ENCODE data around the gene NUB1.
"Not testable (repeated sequence)": the region's sequence is repeated elsewhere in the genome, so short reads cannot be mapped to it uniquely, and the experiment has no call there.

NUB1 gene

GRCh38 chr7:151299530-151299929, 42.1 kb upstream of the NUB1 start:
- no peak overlapping the region for H3K9ac ChIP-seq
- no peaks in the 10 kb centered on the region for H3K36me3 ChIP-seq (ENCODE audit: control insufficient read depth, insufficient read depth, low read length)
- H3K27me3 ChIP-seq (ENCODE audit: control insufficient read depth, insufficient read depth, low read length), result peaks cover 3% of the 10 kb centered on the region
- H3K27ac ChIP-seq, result no peak overlapping the region
- no peak overlapping the region for H3K4me2 ChIP-seq (ENCODE audit: low read length)
- H3K4me1 ChIP-seq, result peaks cover 3% of the 10 kb centered on the region
- H2AFZ ChIP-seq, result no peak overlapping the region
- H3K4me3 ChIP-seq (ENCODE audit: low read depth, low read length), result no peak overlapping the region
- TF ChIP-seq CTCF (IDR thresholded peaks at IDR 0.05), result no peak
- no peaks in the 10 kb centered on the region for H3K79me2 ChIP-seq
- H3K9me3 ChIP-seq (ENCODE audit: control insufficient read depth, low read length), result no peaks in the 10 kb centered on the region

GRCh38 chr7:151299940-151300645, 41.5 kb upstream of the NUB1 start:
- no peaks in the 10 kb centered on the region for H3K79me2 ChIP-seq
- H3K27me3 ChIP-seq (ENCODE audit: control insufficient read depth, insufficient read depth, low read length), result peaks cover 3% of the 10 kb centered on the region
- no peak overlapping the region for H3K27ac ChIP-seq
- no peak overlapping the region for H2AFZ ChIP-seq
- H3K4me3 ChIP-seq (ENCODE audit: low read depth, low read length), result no peak overlapping the region
- H3K4me1 ChIP-seq, result peaks cover 3% of the 10 kb centered on the region
- no peaks in the 10 kb centered on the region for H3K36me3 ChIP-seq (ENCODE audit: control insufficient read depth, insufficient read depth, low read length)
- H3K4me2 ChIP-seq (ENCODE audit: low read length), result no peak overlapping the region
- no peak overlapping the region for H3K9ac ChIP-seq
- no peak for TF ChIP-seq CTCF (IDR thresholded peaks at IDR 0.05)
- H3K9me3 ChIP-seq (ENCODE audit: control insufficient read depth, low read length), result no peaks in the 10 kb centered on the region

GRCh38 chr7:151301471-151302462, 39.8 kb upstream of the NUB1 start:
- no peak for TF ChIP-seq CTCF (IDR thresholded peaks at IDR 0.05)
- Histone ChIP-seq H3K36me3 (ENCODE audit: control insufficient read depth, insufficient read depth, low read length) (no peaks in the 10 kb centered on the region), H3K9ac (no peak overlapping the region), H3K4me1 (peaks cover 3% of the 10 kb centered on the region), H3K27ac (no peak overlapping the region), H3K27me3 (ENCODE audit: control insufficient read depth, insufficient read depth, low read length) (peaks cover 3% of the 10 kb centered on the region), H3K4me3 (ENCODE audit: low read depth, low read length) (no peak overlapping the region), H2AFZ (no peak overlapping the region), H3K9me3 (ENCODE audit: control insufficient read depth, low read length) (no peaks in the 10 kb centered on the region), H3K79me2 (no peaks in the 10 kb centered on the region), H3K4me2 (ENCODE audit: low read length) (no peak overlapping the region)

GRCh38 chr7:151304251-151304650, 37.4 kb upstream of the NUB1 start:
- not testable (repeated sequence) for H3K9ac ChIP-seq; H2AFZ ChIP-seq; H3K27ac ChIP-seq; H3K27me3 ChIP-seq (ENCODE audit: control insufficient read depth, insufficient read depth, low read length); H3K4me1 ChIP-seq; H3K36me3 ChIP-seq (ENCODE audit: control insufficient read depth, insufficient read depth, low read length); H3K79me2 ChIP-seq; H3K4me3 ChIP-seq (ENCODE audit: low read depth, low read length); H3K4me2 ChIP-seq (ENCODE audit: low read length); H3K9me3 ChIP-seq (ENCODE audit: control insufficient read depth, low read length)

GRCh38 chr7:151304856-151305255, 36.8 kb upstream of the NUB1 start:
- Histone ChIP-seq H3K27ac (no peak overlapping the region), H2AFZ (no peak overlapping the region), H3K4me3 (ENCODE audit: low read depth, low read length) (no peak overlapping the region), H3K4me1 (peaks cover 3% of the 10 kb centered on the region), H3K4me2 (ENCODE audit: low read length) (no peak overlapping the region), H3K9me3 (ENCODE audit: control insufficient read depth, low read length) (no peaks in the 10 kb centered on the region), H3K79me2 (no peaks in the 10 kb centered on the region), H3K27me3 (ENCODE audit: control insufficient read depth, insufficient read depth, low read length) (peaks cover 3% of the 10 kb centered on the region), H3K9ac (no peak overlapping the region), H3K36me3 (ENCODE audit: control insufficient read depth, insufficient read depth, low read length) (no peaks in the 10 kb centered on the region)
- TF ChIP-seq CTCF (IDR thresholded peaks at IDR 0.05), result no peak

Measured in parathyroid adenoma (tissue), 2 donors.